T-cell (primary cell): ENCODE measurements around the gene SLC24A4. TPM values are rescaled to one million over a fixed set of nuclear protein-coding genes. Genes with fewer than 3 reads are reported as not detected.

Source experiments
- ATAC-seq, 4 experiments: fragments of 200-7000 bp in 3 of 4; fragments of 150-1000 bp in 1 of 4; cut with Tn5 transposase; replicated peaks in 1 of 4; 1 replicate in 3 of 4; 2 replicates in 1 of 4; pipeline ENCODE4 v1.10.0; 2021; ENCODE audit warnings: moderate library complexity in 3 of 4, mild to moderate bottlenecking in 2 of 4, moderate number of reproducible peaks in 1 of 4
- CTCF ChIA-PET, 2 donors: fragments of 300-600 bp; sonication (Branson Sonifier 250); formaldehyde crosslinking; loops; one replicate each; lab custom pipeline; 2022; ENCODE audit warnings: antibody characterized with exemption in 2 of 2; lab: Charles Lee
- POLR2A ChIA-PET, 2 donors: fragments of 300-600 bp; sonication (Branson Sonifier 250); formaldehyde crosslinking; loops; one replicate each; lab custom pipeline; 2022; ENCODE audit warnings: antibody characterized with exemption in 2 of 2; lab: Charles Lee
- DNase-seq, 35 experiments: peaks; one replicate each; pipeline versions ENCODE4 v3.0.0 to v3.0.0-alpha.2; 2013 to 2023
- H3K27ac ChIP-seq: one replicate; pipeline ENCODE4 v1.5.1; 2013; ENCODE audit warnings: low read length
- H3K27me3 ChIP-seq, 2 experiments: replicated peaks in 1 of 2; 1 replicate in 1 of 2; 2 replicates in 1 of 2; pipeline versions ENCODE4 v1.6.1 to v1.7.0; 2013; ENCODE audit warnings: low read length in 1 of 2, mixed read lengths in 1 of 2; ENCODE audit not compliant: control insufficient read depth in 2 of 2, insufficient read depth in 2 of 2; ENCODE audit errors: extremely low read depth in 1 of 2
- H3K36me3 ChIP-seq, 2 donors: 1 replicate in 1 of 2; 2 replicates in 1 of 2; pipeline versions ENCODE4 v1.6.1 to v1.7.0; 2013; ENCODE audit warnings: low read length in 1 of 2; ENCODE audit not compliant: control insufficient read depth in 2 of 2, insufficient read depth in 1 of 2; ENCODE audit errors: extremely low read depth in 1 of 2
- H3K4me1 ChIP-seq, 2 experiments: 1 replicate in 1 of 2; 2 replicates in 1 of 2; pipeline versions ENCODE4 v1.6.1 to v1.7.0; 2013; ENCODE audit warnings: low read length in 2 of 2, mixed read lengths in 1 of 2; ENCODE audit not compliant: insufficient read depth in 2 of 2, control insufficient read depth in 1 of 2; ENCODE audit errors: extremely low read depth in 1 of 2
- H3K4me3 ChIP-seq, 2 donors: 1 replicate in 1 of 2; 2 replicates in 1 of 2; pipeline versions ENCODE4 v1.5.1 to v1.7.0; 2013; ENCODE audit warnings: mild to moderate bottlenecking in 2 of 2, low read length in 1 of 2, moderate library complexity in 1 of 2; ENCODE audit not compliant: control insufficient read depth in 1 of 2; ENCODE audit errors: extremely low read depth in 1 of 2
- H3K9me3 ChIP-seq: 2 replicates; pipeline ENCODE4 v1.7.0; 2013
- H3K27ac Mint-ChIP-seq, 2 donors: one replicate each; pipeline ENCODE4 v1.8.0; 2020 to 2021; ENCODE audit warnings: mild to moderate bottlenecking in 2 of 2, mixed read lengths in 2 of 2
- H3K27me3 Mint-ChIP-seq, 2 donors: one replicate each; pipeline ENCODE4 v1.8.0; 2021 to 2022; ENCODE audit warnings: mixed read lengths in 2 of 2
- H3K36me3 Mint-ChIP-seq: one replicate; pipeline ENCODE4 v1.8.0; 2021; ENCODE audit warnings: mixed read lengths
- H3K4me1 Mint-ChIP-seq, 3 donors: one replicate each; pipeline ENCODE4 v1.8.0; 2020 to 2022; ENCODE audit warnings: mixed read lengths in 3 of 3, mild to moderate bottlenecking in 1 of 3
- H3K4me3 Mint-ChIP-seq, 3 donors: one replicate each; pipeline ENCODE4 v1.8.0; 2020 to 2022; ENCODE audit warnings: mild to moderate bottlenecking in 3 of 3, mixed read lengths in 3 of 3, moderate library complexity in 3 of 3
- H3K9me3 Mint-ChIP-seq, 3 donors: one replicate each; pipeline ENCODE4 v1.8.0; 2020 to 2022; ENCODE audit warnings: mixed read lengths in 3 of 3
- WGBS: methylation state at CpG from one replicate; pipeline ENCODE4 v1.1.5; 2013; ENCODE audit warnings: missing lambda C conversion rate; ENCODE audit not compliant: insufficient coverage; 5-methylcytosine and 5-hydroxymethylcytosine counted together
- total RNA-seq, 35 experiments: library from RNA in 6 of 35; stranded (reverse) in 6 of 35; fragments of 120-200 nt in 1 of 35; gene quantifications; one replicate each; pipeline versions ENCODE4 v1.2.1 to v1.2.4 and lab custom pipeline; 2013 to 2026

The SLC24A4 gene
- total RNA-seq, 5 donors from 2014 or later (not counting 1 experiment from before 2014, with no cell fraction given): 0.14 to 0.15 TPM; not detected in 3

GRCh38 chr14:92441751-92442504, 119.0 kb downstream of the SLC24A4 start:
- Mint-ChIP-seq H3K4me3 (no peak overlapping the region), H3K4me1 (peaks cover 5 to 12% (median 5%) of the 10 kb centered on the region in 3 donors), H3K9me3 (no peaks in the 10 kb centered on the region), H3K36me3 (no peaks in the 10 kb centered on the region), H3K27ac (no peak overlapping the region), H3K27me3 (peaks cover 0 to 2% of the 10 kb centered on the region in 2 donors)
- H3K4me3 ChIP-seq: no peak overlapping the region
- ChIA-PET POLR2A (no interaction called here), CTCF (no interaction called here)
- peaks cover 0 to 42% of the 10 kb centered on the region in 2 experiments for H3K4me1 ChIP-seq
- 74% methylated on average over 8 of the region's 10 CpGs for WGBS
- no peak overlapping the region for H3K27ac ChIP-seq
- ATAC-seq (no peak), DNase-seq (no peak)
- H3K27me3 ChIP-seq: peaks cover 0 to 31% of the 10 kb centered on the region in 2 experiments
- H3K9me3 ChIP-seq: no peaks in the 10 kb centered on the region
- H3K36me3 ChIP-seq: no peaks in the 10 kb centered on the region

GRCh38 chr14:92443167-92443566, 120.2 kb downstream of the SLC24A4 start:
- H3K4me1 Mint-ChIP-seq: peaks cover 4 to 15% (median 5%) of the 10 kb centered on the region in 3 donors
- H3K27me3 Mint-ChIP-seq: peaks cover 0 to 2% of the 10 kb centered on the region in 2 donors
- Histone ChIP-seq H3K27me3 (peaks cover 0 to 29% of the 10 kb centered on the region in 2 experiments), H3K4me1 (peaks cover 0 to 43% of the 10 kb centered on the region in 2 experiments), H3K4me3 (no peak overlapping the region), H3K27ac (no peak overlapping the region), H3K36me3 (no peaks in the 10 kb centered on the region), H3K9me3 (no peaks in the 10 kb centered on the region)
- WGBS: 97% methylated on average over 14 of the region's 14 CpGs
- ChIA-PET CTCF (no interaction called here), POLR2A (no interaction called here)
- no peaks in the 10 kb centered on the region for H3K36me3 Mint-ChIP-seq
- ATAC-seq: no peak
- no peak overlapping the region for H3K4me3 Mint-ChIP-seq
- no peaks in the 10 kb centered on the region for H3K9me3 Mint-ChIP-seq
- DNase-seq: no peak
- no peak overlapping the region for H3K27ac Mint-ChIP-seq

GRCh38 chr14:92443741-92444140, 120.8 kb downstream of the SLC24A4 start:
- peaks cover 4 to 15% (median 5%) of the 10 kb centered on the region in 3 donors for H3K4me1 Mint-ChIP-seq
- no peak for ATAC-seq
- no peak overlapping the region for H3K27ac Mint-ChIP-seq

GRCh38 chr14:92446771-92447170, 123.8 kb downstream of the SLC24A4 start:
- Histone ChIP-seq H3K36me3 (no peaks in the 10 kb centered on the region), H3K27ac (no peak overlapping the region), H3K4me1 (peaks cover 0 to 24% of the 10 kb centered on the region in 2 experiments), H3K4me3 (no peak overlapping the region), H3K27me3 (peaks cover 0 to 11% of the 10 kb centered on the region in 2 experiments), H3K9me3 (no peaks in the 10 kb centered on the region)
- Mint-ChIP-seq H3K4me3 (no peak overlapping the region), H3K36me3 (no peaks in the 10 kb centered on the region), H3K4me1 (peaks cover 4 to 9% (median 5%) of the 10 kb centered on the region in 3 donors), H3K27me3 (no peaks in the 10 kb centered on the region), H3K27ac (no peak overlapping the region), H3K9me3 (no peaks in the 10 kb centered on the region)
- no peak for DNase-seq
- CTCF ChIA-PET: no interaction called here
- ATAC-seq: no peak
- WGBS: 70% methylated on average over 5 of the region's 5 CpGs
- POLR2A ChIA-PET: no interaction called here

More at GRCh38 chr14:92443741-92444140, 120.8 kb downstream of the SLC24A4 start:
- WGBS: 93% methylated on average over 8 of the region's 8 CpGs
- no peaks in the 10 kb centered on the region for H3K9me3 ChIP-seq
- no peak for DNase-seq
- no peaks in the 10 kb centered on the region for H3K36me3 ChIP-seq
- H3K4me1 ChIP-seq: peaks cover 0 to 43% of the 10 kb centered on the region in 2 experiments
- no peak overlapping the region for H3K4me3 ChIP-seq
- no peak overlapping the region for H3K27ac ChIP-seq
- peaks cover 0 to 2% of the 10 kb centered on the region in 2 donors for H3K27me3 Mint-ChIP-seq
- CTCF ChIA-PET: no interaction called here
- peaks cover 0 to 29% of the 10 kb centered on the region in 2 experiments for H3K27me3 ChIP-seq
- POLR2A ChIA-PET: no interaction called here
- no peaks in the 10 kb centered on the region for H3K9me3 Mint-ChIP-seq
- H3K36me3 Mint-ChIP-seq: no peaks in the 10 kb centered on the region
- H3K4me3 Mint-ChIP-seq: no peak overlapping the region

- Mint-ChIP-seq H3K27ac (no peak overlapping the region), H3K4me3 (no peak overlapping the region), H3K36me3 (no peaks in the 10 kb centered on the region), H3K9me3 (no peaks in the 10 kb centered on the region), H3K27me3 (no peaks in the 10 kb centered on the region), H3K4me1 (peaks cover 3 to 5% (median 4%) of the 10 kb centered on the region in 3 donors)
- CTCF ChIA-PET: no interaction called here
- WGBS: 84% methylated on average over 7 of the region's 10 CpGs
- no peak for DNase-seq
- Histone ChIP-seq H3K36me3 (no peaks in the 10 kb centered on the region), H3K27me3 (peaks cover 0 to 10% of the 10 kb centered on the region in 2 experiments), H3K9me3 (no peaks in the 10 kb centered on the region), H3K27ac (no peak overlapping the region), H3K4me1 (peaks cover 0 to 17% of the 10 kb centered on the region in 2 experiments), H3K4me3 (no peak overlapping the region)
- POLR2A ChIA-PET: interaction anchor here in 1 of 2 donors (0.5 kb wide), 1 partner anchor 279 kb away, joined by 4 read pairs; no protein-coding TSS in a partner anchor
- ATAC-seq: no peak
Observed at GRCh38 chr14:92447416-92448197, 124.6 kb downstream of the SLC24A4 start.

- ChIA-PET POLR2A (no interaction called here), CTCF (no interaction called here)
- H3K27me3 ChIP-seq: peaks cover 0 to 4% of the 10 kb centered on the region in 2 experiments
- peaks cover 0 to 11% of the 10 kb centered on the region in 2 experiments for H3K4me1 ChIP-seq
- Mint-ChIP-seq H3K36me3 (no peaks in the 10 kb centered on the region), H3K27ac (no peak overlapping the region), H3K27me3 (no peaks in the 10 kb centered on the region), H3K4me1 (peaks cover 3 to 5% (median 4%) of the 10 kb centered on the region in 3 donors), H3K4me3 (no peak overlapping the region), H3K9me3 (no peaks in the 10 kb centered on the region)
- DNase-seq (no peak), ATAC-seq (no peak)
- 97% methylated on average over 5 of the region's 6 CpGs for WGBS
- no peak overlapping the region for H3K4me3 ChIP-seq
- no peaks in the 10 kb centered on the region for H3K36me3 ChIP-seq
- H3K9me3 ChIP-seq: no peaks in the 10 kb centered on the region
- no peak overlapping the region for H3K27ac ChIP-seq
Observed at GRCh38 chr14:92448786-92449185, 125.8 kb downstream of the SLC24A4 start.
